ENCODE results near the gene ERO1A. TPM values are rescaled to one million over a fixed set of nuclear protein-coding genes. Genes with fewer than 3 reads are reported as not detected.

The ERO1A gene
- total RNA-seq, 2 donors from 2014 or later = 32.6 to 63.8 TPM

DNA sequence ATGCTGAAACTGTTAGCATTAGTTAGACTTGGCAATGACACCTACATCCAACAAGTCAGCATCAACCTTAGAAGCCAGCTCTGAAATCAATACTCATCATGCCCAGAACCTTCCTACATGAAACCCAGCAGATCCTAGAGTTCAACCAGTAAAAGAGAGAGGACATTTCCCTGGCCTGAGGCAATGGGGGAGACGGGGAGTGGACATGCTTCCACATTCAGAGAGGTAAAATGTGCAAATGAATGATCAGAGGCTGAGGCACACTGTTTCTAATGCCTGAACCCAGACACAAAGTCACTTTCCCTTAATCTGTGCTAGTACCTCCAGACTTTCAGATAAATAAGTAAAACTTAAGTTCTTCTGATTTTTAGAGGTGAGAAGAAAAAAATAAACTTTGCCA lies 34.5 kb downstream of the ERO1A start:
- DNase-seq (ENCODE audit: low spot score) (no peak), ATAC-seq (ENCODE audit: insufficient number of reproducible peaks, low FRiP score, low read depth) (no peak)
- H3K36me3 ChIP-seq = peaks cover 7% of the 10 kb centered on the region
- no peak overlapping the region for H3K27ac ChIP-seq
- H3K4me1 ChIP-seq (ENCODE audit: control insufficient read depth in 1 of 2, low read depth in 2 of 2) = no peaks in the 10 kb centered on the region
- no peaks in the 10 kb centered on the region for H3K9me3 ChIP-seq
- H3K4me3 ChIP-seq = no peak overlapping the region
- TF ChIP-seq CTCF (IDR thresholded peaks at IDR 0.05) = no peak
- no peaks in the 10 kb centered on the region for H3K27me3 ChIP-seq (replicated peaks; ENCODE audit: insufficient read depth)

GRCh38 chr14:52660325-52660724 lies 35.0 kb downstream of the ERO1A start:
- DNase-seq (ENCODE audit: low spot score) = no peak
- Histone ChIP-seq H3K9me3 (no peaks in the 10 kb centered on the region), H3K36me3 (peaks cover 7% of the 10 kb centered on the region), H3K27ac (no peak overlapping the region), H3K4me3 (no peak overlapping the region), H3K4me1 (ENCODE audit: control insufficient read depth in 1 of 2, low read depth in 2 of 2) (no peaks in the 10 kb centered on the region), H3K27me3 (replicated peaks; ENCODE audit: insufficient read depth) (no peaks in the 10 kb centered on the region)
- no peak for ATAC-seq (ENCODE audit: insufficient number of reproducible peaks, low FRiP score, low read depth)
- TF ChIP-seq CTCF (IDR thresholded peaks at IDR 0.05) = no peak

DNA sequence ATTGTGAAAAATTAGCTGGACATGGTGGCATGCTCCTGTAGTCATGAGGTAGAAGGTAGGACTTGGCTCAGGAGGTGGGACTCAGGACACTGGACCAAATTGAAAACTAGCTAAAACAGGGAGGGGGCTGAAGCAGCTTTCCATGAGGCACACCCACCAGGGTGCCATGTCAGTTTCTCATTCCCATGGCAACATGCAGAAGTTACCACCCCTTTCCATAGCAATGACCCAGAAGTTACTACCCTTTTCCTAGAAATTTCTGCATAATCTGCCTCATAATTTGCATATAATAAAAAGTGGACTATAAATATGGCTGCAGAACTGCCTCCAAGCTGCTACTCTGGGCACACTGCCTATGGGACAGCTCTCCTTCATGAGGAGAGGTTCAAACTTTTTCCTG lies 38.5 kb downstream of the ERO1A start:
- Histone ChIP-seq H3K9me3 (no peaks in the 10 kb centered on the region), H3K4me1 (ENCODE audit: control insufficient read depth in 1 of 2, low read depth in 2 of 2) (no peaks in the 10 kb centered on the region), H3K4me3 (no peak overlapping the region), H3K36me3 (peaks cover 6% of the 10 kb centered on the region), H3K27ac (no peak overlapping the region), H3K27me3 (replicated peaks; ENCODE audit: insufficient read depth) (no peaks in the 10 kb centered on the region)
- no peak for TF ChIP-seq CTCF (IDR thresholded peaks at IDR 0.05)
- DNase-seq (ENCODE audit: low spot score) (no peak), ATAC-seq (ENCODE audit: insufficient number of reproducible peaks, low FRiP score, low read depth) (no peak)

DNA sequence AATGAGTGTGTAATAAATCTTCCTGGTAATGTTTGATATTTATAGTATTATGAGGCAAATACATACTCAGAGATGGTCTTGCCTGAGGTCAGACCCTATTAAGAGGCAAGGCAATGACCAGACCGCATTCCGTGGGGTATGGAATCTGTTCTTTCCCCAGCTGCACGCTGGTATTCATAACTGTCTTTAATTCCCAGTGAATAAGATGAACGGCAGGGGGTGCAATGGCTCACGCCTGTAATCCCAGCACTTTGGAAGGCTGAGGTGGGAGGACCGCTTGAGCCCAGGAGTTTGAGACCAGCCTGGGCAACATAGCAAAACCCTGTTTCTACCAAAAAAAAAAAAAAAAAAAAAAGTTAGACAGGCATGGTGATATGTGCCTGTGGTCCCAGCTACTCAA lies 44.6 kb downstream of the ERO1A start:
- no peak for DNase-seq (ENCODE audit: low spot score)
- Histone ChIP-seq H3K4me3 (no peak overlapping the region), H3K27me3 (replicated peaks; ENCODE audit: insufficient read depth) (no peaks in the 10 kb centered on the region), H3K4me1 (ENCODE audit: control insufficient read depth in 1 of 2, low read depth in 2 of 2) (no peaks in the 10 kb centered on the region), H3K36me3 (peaks cover 16% of the 10 kb centered on the region), H3K27ac (no peak overlapping the region), H3K9me3 (no peaks in the 10 kb centered on the region)
- TF ChIP-seq CTCF (IDR thresholded peaks at IDR 0.05) = no peak
- no peak for ATAC-seq (ENCODE audit: insufficient number of reproducible peaks, low FRiP score, low read depth)

DNA sequence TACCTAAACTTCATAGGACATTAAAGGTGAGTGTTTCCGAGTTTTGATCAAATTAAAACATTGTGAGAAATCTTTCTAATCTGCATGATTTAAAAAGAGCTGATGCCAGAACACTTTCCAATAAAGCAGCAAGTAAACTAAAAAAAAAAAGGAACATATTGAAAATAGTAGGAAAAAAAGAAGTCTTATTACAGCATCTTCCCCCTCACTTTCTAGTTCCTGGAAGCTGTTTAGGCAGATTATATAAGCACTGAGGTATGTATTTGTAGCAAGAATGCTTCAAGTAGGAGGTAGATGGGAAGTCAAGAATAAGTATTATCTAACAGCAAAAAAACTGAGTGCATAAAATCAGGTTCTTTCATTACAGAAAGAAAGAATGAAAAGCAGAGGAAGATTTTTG lies 45.8 kb downstream of the ERO1A start:
- H3K27ac ChIP-seq = no peak overlapping the region
- no peaks in the 10 kb centered on the region for H3K4me1 ChIP-seq (ENCODE audit: control insufficient read depth in 1 of 2, low read depth in 2 of 2)
- no peak overlapping the region for H3K4me3 ChIP-seq
- no peak for TF ChIP-seq CTCF (IDR thresholded peaks at IDR 0.05)
- H3K9me3 ChIP-seq = no peaks in the 10 kb centered on the region
- ATAC-seq (ENCODE audit: insufficient number of reproducible peaks, low FRiP score, low read depth) (no peak), DNase-seq (ENCODE audit: low spot score) (no peak)
- H3K36me3 ChIP-seq = peaks cover 17% of the 10 kb centered on the region
- no peaks in the 10 kb centered on the region for H3K27me3 ChIP-seq (replicated peaks; ENCODE audit: insufficient read depth)

Data from thoracic aorta (tissue), 2 donors.